GM06990 (cell line): ENCODE measurements around the gene TMEM86A.
"Not testable (repeated sequence)": the region's sequence is repeated elsewhere in the genome, so short reads cannot be mapped to it uniquely, and the experiment has no call there.

Experiments used
- DNase-seq: peaks from one replicate; pipeline ENCODE4 v3.0.0-alpha.2; 2011; ENCODE audit not compliant: insufficient read length; ENCODE audit errors: extremely low read depth
- H3K27me3 ChIP-seq: replicated peaks from 2 replicates; pipeline ENCODE4 v1.6.0; 2011; ENCODE audit warnings: low read length; ENCODE audit not compliant: control insufficient read depth, insufficient read depth
- H3K36me3 ChIP-seq: 2 replicates; pipeline ENCODE4 v1.5.1; 2011; ENCODE audit warnings: low read length; ENCODE audit not compliant: control insufficient read depth, insufficient read depth
- H3K4me3 ChIP-seq: replicated peaks from 2 replicates; pipeline ENCODE4 v1.5.1; 2011; ENCODE audit warnings: low read depth, mild to moderate bottlenecking, control low read depth, low read length
- CTCF ChIP-seq: IDR thresholded peaks from 2 replicates; pipeline ENCODE4 v1.5.1; 2011; ENCODE audit warnings: low read length, control low read depth, mild to moderate bottlenecking, inconsistent platforms; ENCODE audit not compliant: insufficient read depth, poor library complexity, severe bottlenecking

TMEM86A gene, protein sequence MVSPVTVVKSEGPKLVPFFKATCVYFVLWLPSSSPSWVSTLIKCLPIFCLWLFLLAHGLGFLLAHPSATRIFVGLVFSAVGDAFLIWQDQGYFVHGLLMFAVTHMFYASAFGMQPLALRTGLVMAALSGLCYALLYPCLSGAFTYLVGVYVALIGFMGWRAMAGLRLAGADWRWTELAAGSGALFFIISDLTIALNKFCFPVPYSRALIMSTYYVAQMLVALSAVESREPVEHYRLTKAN

GRCh38 chr11:18698341-18699268 lies at the start of gene TMEM86A:
TMEM86A (plus strand) TSS chr11:18698779; CDS start chr11:18698887, 108 bp downstream.
- peak; percentile 83 for DNase-seq
- H3K36me3 ChIP-seq, result no peaks in the 10 kb centered on the region
- no peaks in the 10 kb centered on the region; the same call in 1 of the 2 replicates for H3K27me3 ChIP-seq
- no peak for TF ChIP-seq CTCF
- H3K4me3 ChIP-seq, result peak within 1 kb of the TSS; percentile 60

DNA sequence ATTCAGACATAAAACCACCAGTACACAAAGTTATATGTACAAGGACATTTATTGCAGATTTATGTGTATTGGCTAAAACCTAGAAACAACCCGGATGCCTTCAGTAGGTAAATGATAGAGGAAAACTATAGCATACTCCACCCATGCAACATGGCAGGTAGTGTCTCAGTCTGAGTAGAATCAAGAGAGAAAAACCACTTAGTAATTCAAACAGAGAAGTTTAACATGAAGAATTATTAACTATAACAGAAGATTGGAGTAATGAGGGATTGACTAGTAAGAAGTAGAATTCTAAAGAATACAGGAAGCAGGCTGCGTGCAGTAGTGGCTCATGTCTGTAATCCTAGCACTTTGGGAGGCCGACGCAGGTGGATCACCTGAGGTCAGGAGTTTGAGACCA lies 48.2 kb upstream of the TMEM86A start:
- no peak for TF ChIP-seq CTCF
- no peaks in the 10 kb centered on the region for H3K27me3 ChIP-seq
- DNase-seq, result no peak
- no peaks in the 10 kb centered on the region for H3K36me3 ChIP-seq
- no peak overlapping the region for H3K4me3 ChIP-seq

DNA sequence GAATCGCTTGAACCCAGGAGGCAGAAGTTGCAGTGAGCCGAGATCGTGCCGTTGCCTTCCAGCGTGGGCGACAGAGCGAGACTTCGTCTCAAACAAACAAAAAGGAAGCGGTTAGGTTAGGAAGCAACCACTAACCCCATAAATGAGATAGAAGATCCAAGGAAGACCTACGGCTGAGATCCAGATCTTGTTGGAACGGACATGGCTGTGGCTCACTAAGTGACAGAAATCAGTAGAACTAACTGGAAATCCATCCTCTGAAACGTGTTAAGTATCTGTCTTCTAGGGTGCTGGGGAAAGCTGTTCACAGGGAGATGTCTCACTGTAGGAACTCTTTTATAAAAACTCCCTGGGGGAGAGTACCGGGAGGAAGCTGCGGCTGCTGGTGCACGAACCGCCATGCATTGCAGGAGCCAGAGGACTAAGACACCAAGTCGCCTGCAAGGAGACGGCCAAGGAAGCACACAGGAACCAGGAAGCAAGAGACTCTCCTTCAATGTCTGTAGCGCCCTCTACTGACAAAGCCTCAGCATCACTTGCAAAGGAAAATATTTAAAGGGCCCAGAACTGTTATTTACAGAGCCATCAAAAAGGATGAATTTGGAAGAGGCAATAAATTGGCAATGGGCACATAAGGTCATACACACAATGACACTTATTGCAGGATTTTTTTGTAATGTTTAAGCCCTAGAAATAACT lies 47.6 kb upstream of the TMEM86A start:
- H3K4me3 ChIP-seq, result 0 out of 2 replicates have a peak overlapping the region, but pooled peaks have one; percentile 2
- DNase-seq, result peak; percentile 45
- peak; percentile 73 for TF ChIP-seq CTCF
- H3K27me3 ChIP-seq, result no peaks in the 10 kb centered on the region
- no peaks in the 10 kb centered on the region for H3K36me3 ChIP-seq

- Histone ChIP-seq H3K36me3 (no peaks in the 10 kb centered on the region), H3K4me3 (no peak overlapping the region), H3K27me3 (no peaks in the 10 kb centered on the region)
- no peak for TF ChIP-seq CTCF
- DNase-seq, result no peak
Observed at GRCh38 chr11:18657673-18658072, 40.9 kb upstream of the TMEM86A start.

DNA sequence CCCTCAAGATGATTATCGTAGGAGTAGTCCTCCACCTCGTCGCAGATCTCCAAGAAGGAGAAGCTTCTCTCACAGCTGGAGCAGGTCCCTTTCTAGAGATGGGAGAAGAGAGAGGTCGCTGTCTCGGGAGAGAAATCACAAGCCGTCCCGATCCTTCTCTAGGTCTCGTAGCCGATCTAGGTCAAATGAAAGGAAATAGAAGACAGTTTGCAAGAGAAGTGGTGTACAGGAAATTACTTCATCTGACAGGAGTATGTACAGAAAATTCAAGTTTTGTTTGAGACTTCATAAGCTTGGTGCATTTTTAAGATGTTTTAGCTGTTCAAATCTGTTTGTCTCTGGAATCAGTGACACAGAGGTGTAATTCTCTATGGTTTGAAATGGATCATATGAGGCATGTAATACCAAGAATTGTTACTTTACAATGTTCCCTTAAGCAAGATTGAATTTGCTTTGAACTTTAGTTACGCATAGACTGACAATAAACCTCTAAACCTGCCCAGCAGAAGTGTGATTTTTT lies 33.2 kb upstream of the TMEM86A start:
- H3K36me3 ChIP-seq, DNase-seq, H3K27me3 ChIP-seq, H3K4me3 ChIP-seq: not testable (repeated sequence)

DNA sequence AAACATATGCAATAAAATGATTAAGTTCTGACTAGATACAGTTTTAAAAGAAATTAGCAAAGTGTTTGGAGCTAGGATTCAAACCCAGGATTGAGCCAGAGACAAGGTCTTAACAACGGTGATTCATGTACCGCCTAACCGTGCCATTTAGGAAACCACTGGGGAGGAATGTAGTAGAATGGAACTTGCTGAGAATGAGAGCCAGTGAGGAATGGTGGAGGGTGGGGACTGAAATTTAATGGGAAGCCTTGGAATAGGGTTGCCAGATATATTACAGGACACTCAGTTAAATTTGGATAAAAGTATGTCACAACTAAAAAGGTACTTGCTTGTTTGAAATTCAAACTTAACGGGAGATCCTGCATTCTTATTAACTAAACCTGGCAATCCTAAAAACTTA lies 30.4 kb upstream of the TMEM86A start:
- Histone ChIP-seq H3K27me3 (no peaks in the 10 kb centered on the region), H3K36me3 (no peaks in the 10 kb centered on the region), H3K4me3 (no peak overlapping the region)
- no peak for DNase-seq
- no peak for TF ChIP-seq CTCF
